ENCODE measurements around the gene SUPT20H. TPM values are rescaled to one million over a fixed set of nuclear protein-coding genes. Genes with fewer than 3 reads are reported as not detected.

Gene SUPT20H
- total RNA-seq (2013; cell fraction: nucleolus; rRNA removed) = 176 and 190 TPM in 2 replicates
- 32.9 and 35.0 TPM in 2 replicates for total RNA-seq (2014; rRNA removed)
- total RNA-seq (2014; rRNA removed; fragmentation: Illumina TruSeq; extraction: Trizol) = 52.3 and 53.5 TPM in 2 replicates
- 37.0 and 40.0 TPM in 2 replicates for total RNA-seq (2021)
- polyA plus RNA-seq (2011; ENCODE audit: low read depth) = 15.1 TPM
- 61.1 and 71.6 TPM in 2 replicates for polyA plus RNA-seq (2011; rRNA removed)
- polyA plus RNA-seq (2011; cell fraction: cytosol; rRNA removed) = 30.8 and 33.6 TPM in 2 replicates
- polyA plus RNA-seq (2011; cell fraction: nucleus; rRNA removed) = 61.8 and 66.6 TPM in 2 replicates
- 26.3 and 28.4 TPM in 2 replicates for polyA plus RNA-seq (2012)
- 69.8 and 94.1 TPM in 2 replicates for polyA plus RNA-seq (2014; fragmentation: Illumina TruSeq; extraction: Trizol)
- 10 to 100 TPM; 12.3 to 13.9 TPM for polyA plus RNA-seq (2014; fragmentation: Nextera tagmentation; extraction: Ambion mirVana)
- 37.4 and 43.0 TPM in 2 replicates for polyA plus RNA-seq (2014; rRNA removed)
- 10 to 100 TPM; 52.0 to 60.3 TPM for polyA plus RNA-seq (2016; fragmentation: Nextera tagmentation; extraction: Ambion mirVana)
- 53.2 and 54.9 TPM in 2 replicates for polyA minus RNA-seq (2011; rRNA and poly(A)+ RNA removed)
- polyA minus RNA-seq (2011; cell fraction: cytosol; rRNA and poly(A)+ RNA removed) = 16.2 and 16.3 TPM in 2 replicates
- 63.0 and 89.1 TPM in 2 replicates for polyA minus RNA-seq (2011; cell fraction: nucleus; rRNA and poly(A)+ RNA removed)
- percentile 79 among the genes with signal in this experiment for Bru-seq, nascent RNA
- percentile 76 among the genes with signal in this experiment for BruChase-seq, experiment 1, labeled RNA remaining after a 6-hour chase
- percentile 80 among the genes with signal in this experiment for BruChase-seq, experiment 2, labeled RNA remaining after a 2-hour chase
- long read RNA-seq, experiment 1, partial matches to known transcripts = 1 of 19 reads
- long read RNA-seq, experiment 1, other reads (novel, unspliced or antisense) = 15 of 19 reads
- long read RNA-seq, experiment 2, partial matches to known transcripts = 19 of 63 reads
- long read RNA-seq, experiment 2, other reads (novel, unspliced or antisense) = 38 of 63 reads

GRCh38 chr13:37058910-37059847 lies at the start of gene SUPT20H:
SUPT20H (minus strand) TSS chr13:37059688; CDS start chr13:37051490, 8,198 bp downstream.
- Histone ChIP-seq H3K36me3 (ENCODE audit: control insufficient read depth in 2 of 2, insufficient read depth in 2 of 2, low read length in 1 of 2) (peaks cover 0 to 3% of the 10 kb centered on the region in 2 experiments; a peak in 1 of 4 replicates), H3K4me3 (peak within 1 kb of the TSS; percentile 78), H3K27me3 (replicated peaks in 1 of 2; ENCODE audit: control insufficient read depth in 2 of 2, insufficient read depth in 2 of 2, low read length in 1 of 2) (no peaks in the 10 kb centered on the region; a peak in 1 of 4 replicates), H3K9me3 (replicated peaks; ENCODE audit: control insufficient read depth, insufficient read depth, low read length) (no peaks in the 10 kb centered on the region; the same call in 2 of the 3 replicates), H3K27ac (ENCODE audit: control insufficient read depth, insufficient read depth) (peak within 1 kb of the TSS; percentile 88), H3K4me1 (ENCODE audit: control insufficient read depth, insufficient read depth, low read length) (peaks cover 2% of the 10 kb centered on the region; the same call in 1 of the 2 replicates), H3K9ac (ENCODE audit: control insufficient read depth, insufficient read depth, low read length) (peak within 1 kb of the TSS; percentile 95), H3K4me2 (ENCODE audit: control insufficient read depth, insufficient read depth) (peak within 1 kb of the TSS; percentile 76), H3K79me2 (ENCODE audit: control insufficient read depth, insufficient read depth, low read length) (peaks cover 26% of the 10 kb centered on the region), H4K20me1 (ENCODE audit: control insufficient read depth, insufficient read depth) (no peaks in the 10 kb centered on the region), H2AFZ (ENCODE audit: control insufficient read depth, low read depth, low read length) (peak within 1 kb of the TSS; percentile 87)
- RAD21 ChIA-PET (ENCODE audit: unreplicated experiment) = no interaction called here
- SMC1A ChIA-PET (ENCODE audit: uncharacterized antibody, unreplicated experiment) = interaction anchor here (1.1 kb wide), 1 partner anchor 11 kb away, joined by 3 read pairs; no protein-coding TSS in a partner anchor
- WGBS (ENCODE audit: insufficient coverage, insufficient replicate concordance, low lambda C conversion rate, missing lambda C conversion rate) = 1% methylated on average over 60 of the region's 75 CpGs
- CTCF ChIA-PET = interaction anchor here (1.2 kb wide), 1 partner anchor 77 kb away, joined by 3 read pairs; no protein-coding TSS in a partner anchor
- in situ Hi-C loops (cut with MboI) (loop anchor here (25.0 kb wide), 1 partner anchor 1303 kb away; no protein-coding TSS in a partner anchor), intact Hi-C loops (cut with micrococcal nuclease; ENCODE audit: unreplicated experiment) (loop anchor here (2.0 to 5.0 kb wide), 3 partner anchors 58 to 727 kb away; partner anchors contain the start of genes EXOSC8 and RFXAP)
- peak; percentile 99 for ATAC-seq
- FAIRE-seq = peak; percentile 35
- POLR2A ChIA-PET = interaction anchor here (0.6 kb wide), 1 partner anchor 1217 kb away, joined by 5 read pairs; no protein-coding TSS in a partner anchor
- DNase-seq (ENCODE audit: low read depth, low spot score) = peak; percentile 47
- TSS peak; percentile 89 for BruUV-seq (replicated peaks)
- no peak; the same call in 1 of the 2 replicates for TF ChIP-seq CBFB (IDR thresholded peaks at IDR 0.05; ENCODE audit: low read depth)
- peak; percentile 41; the same call in 1 of the 2 replicates for TF ChIP-seq MXI1 (IDR thresholded peaks at IDR 0.05; ENCODE audit: low read depth, low read length)
- TF ChIP-seq BRCA1 (IDR thresholded peaks at IDR 0.05; ENCODE audit: low read depth, low read length) = 0 out of 2 replicates have a peak, but pooled peaks have one; percentile 12
- TF ChIP-seq TCF3 (IDR thresholded peaks at IDR 0.05; ENCODE audit: borderline replicate concordance, insufficient read depth, low read depth, low read length) = peak; percentile 42; the same call in 1 of the 2 replicates
- peak; percentile 97 for TF ChIP-seq NR2F1 (conservative IDR thresholded peaks at IDR 0.05)
- TF ChIP-seq EED (IDR thresholded peaks at IDR 0.05; ENCODE audit: low read depth) = peak; percentile 12; the same call in 1 of the 2 replicates
- TF ChIP-seq NBN (IDR thresholded peaks at IDR 0.05) = peak; percentile 60; the same call in 1 of the 2 replicates
- no peak for TF ChIP-seq JUNB (IDR thresholded peaks at IDR 0.05)
- peak; percentile 94 for TF ChIP-seq MEF2B (IDR thresholded peaks at IDR 0.05; ENCODE audit: partially characterized antibody, poor library complexity, severe bottlenecking)
- no peak for TF ChIP-seq ZBED1 (IDR thresholded peaks at IDR 0.05; ENCODE audit: borderline replicate concordance)
- no peak for TF ChIP-seq SREBF1 (IDR thresholded peaks at IDR 0.05; ENCODE audit: low read length)
- TF ChIP-seq DPF2 (IDR thresholded peaks at IDR 0.05) = peak; percentile 68; the same call in 1 of the 2 replicates
- 0 out of 2 replicates have a peak, but pooled peaks have one; percentile 7 for TF ChIP-seq RELB (IDR thresholded peaks at IDR 0.05; ENCODE audit: low read depth)
- TF ChIP-seq NFYB (IDR thresholded peaks at IDR 0.05; ENCODE audit: insufficient read depth, low read depth, low read length) = peak; percentile 63; the same call in 1 of the 2 replicates
- no peak for TF ChIP-seq CEBPB (IDR thresholded peaks at IDR 0.05; ENCODE audit: borderline replicate concordance in 1 of 2, low read depth in 2 of 2, low read length in 2 of 2)
- TF ChIP-seq GABPA (IDR thresholded peaks at IDR 0.05; ENCODE audit: low read depth) = peak; percentile 86

Measured in GM12878 (cell line).